HFFc6 (cell line): ENCODE measurements around the gene ACKR1. TPM values are rescaled to one million over a fixed set of nuclear protein-coding genes. Genes with fewer than 3 reads are reported as not detected.
A peak's percentile ranks its signal among the peaks of the same experiment; 100 is the strongest.

Source experiments
- DNase-seq: peaks from one replicate; pipeline ENCODE4 v3.0.0-alpha.2; 2018
- H3K27ac Mint-ChIP-seq: 2 replicates; pipeline ENCODE4 v1.8.0; 2020; ENCODE audit warnings: mild to moderate bottlenecking, mixed read lengths
- H3K27me3 Mint-ChIP-seq: 2 replicates; pipeline ENCODE4 v1.8.0; 2021; ENCODE audit warnings: mild to moderate bottlenecking, moderate library complexity, mixed read lengths; ENCODE audit not compliant: insufficient read depth
- H3K36me3 Mint-ChIP-seq: 2 replicates; pipeline ENCODE4 v1.8.0; 2021; ENCODE audit warnings: low read depth, mixed read lengths
- H3K4me1 Mint-ChIP-seq: 2 replicates; pipeline ENCODE4 v1.8.0; 2020; ENCODE audit warnings: low read depth, mixed read lengths
- H3K4me3 Mint-ChIP-seq: 2 replicates; pipeline ENCODE4 v1.8.0; 2020; ENCODE audit warnings: mild to moderate bottlenecking, moderate library complexity, mixed read lengths
- H3K9me3 Mint-ChIP-seq: 2 replicates; pipeline ENCODE4 v1.8.0; 2020; ENCODE audit warnings: mild to moderate bottlenecking, mixed read lengths
- total RNA-seq, 6 experiments: library from RNA; stranded (reverse); fragmentation: NEBNext Ultra II Directional; extraction: Animal tissue kit (Norgen Biotek cat#: 25700); gene quantifications; 2 replicates in 1 of 6; 3 replicates in 5 of 6; pipeline ENCODE4 v1.2.3, GENCODE V29; 2021
- TF ChIP-seq, protein P1 (sequence below): fragments of 200-600 bp; sonication (generic); IDR thresholded peaks from 2 replicates; pipeline ENCODE4 v1.5.0; 2021; ENCODE audit warnings: antibody characterized with exemption, mild to moderate bottlenecking

Gene ACKR1
- total RNA-seq, 6 experiments from 2014 or later = not detected

DNA sequence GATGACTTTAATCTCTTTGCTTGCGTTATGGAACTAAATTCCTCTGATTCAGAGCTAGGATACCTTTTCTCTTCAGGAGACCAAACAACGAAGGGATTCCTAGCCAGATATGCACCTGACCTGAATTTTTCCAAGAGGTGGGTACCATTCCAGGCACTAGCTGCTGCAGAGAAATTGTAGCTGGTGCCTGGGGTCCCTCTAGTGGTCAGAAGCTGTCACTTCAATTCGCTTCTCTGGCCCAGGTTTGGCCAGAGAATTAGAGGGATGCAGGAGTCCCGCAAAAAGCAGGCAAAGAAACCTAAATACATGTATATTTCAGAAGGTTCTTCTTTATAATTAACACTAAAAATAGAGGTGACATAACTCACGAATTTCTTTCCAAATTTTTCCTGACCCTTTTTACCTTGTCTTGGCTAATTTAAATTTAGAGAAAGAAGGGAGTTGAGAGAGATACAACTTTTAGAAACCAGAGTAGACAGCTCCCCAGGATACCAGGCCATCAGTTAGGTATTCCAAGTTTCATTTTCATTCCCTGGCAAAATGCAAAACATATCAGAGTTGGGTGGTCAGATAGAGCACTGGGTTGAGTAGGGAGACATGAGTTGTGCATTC is 9.6 kb downstream of the ACKR1 start:
- peak; percentile 29 for DNase-seq
- Mint-ChIP-seq H3K36me3 (no peaks in the 10 kb centered on the region), H3K27me3 (peaks cover 16% of the 10 kb centered on the region), H3K9me3 (no peaks in the 10 kb centered on the region), H3K4me3 (no peak overlapping the region), H3K4me1 (peaks cover 33% of the 10 kb centered on the region), H3K27ac (no peak overlapping the region)
- TF ChIP-seq, protein P1, sequence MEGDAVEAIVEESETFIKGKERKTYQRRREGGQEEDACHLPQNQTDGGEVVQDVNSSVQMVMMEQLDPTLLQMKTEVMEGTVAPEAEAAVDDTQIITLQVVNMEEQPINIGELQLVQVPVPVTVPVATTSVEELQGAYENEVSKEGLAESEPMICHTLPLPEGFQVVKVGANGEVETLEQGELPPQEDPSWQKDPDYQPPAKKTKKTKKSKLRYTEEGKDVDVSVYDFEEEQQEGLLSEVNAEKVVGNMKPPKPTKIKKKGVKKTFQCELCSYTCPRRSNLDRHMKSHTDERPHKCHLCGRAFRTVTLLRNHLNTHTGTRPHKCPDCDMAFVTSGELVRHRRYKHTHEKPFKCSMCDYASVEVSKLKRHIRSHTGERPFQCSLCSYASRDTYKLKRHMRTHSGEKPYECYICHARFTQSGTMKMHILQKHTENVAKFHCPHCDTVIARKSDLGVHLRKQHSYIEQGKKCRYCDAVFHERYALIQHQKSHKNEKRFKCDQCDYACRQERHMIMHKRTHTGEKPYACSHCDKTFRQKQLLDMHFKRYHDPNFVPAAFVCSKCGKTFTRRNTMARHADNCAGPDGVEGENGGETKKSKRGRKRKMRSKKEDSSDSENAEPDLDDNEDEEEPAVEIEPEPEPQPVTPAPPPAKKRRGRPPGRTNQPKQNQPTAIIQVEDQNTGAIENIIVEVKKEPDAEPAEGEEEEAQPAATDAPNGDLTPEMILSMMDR = peak; percentile 96

- H3K27ac Mint-ChIP-seq = no peak overlapping the region
- no peaks in the 10 kb centered on the region for H3K9me3 Mint-ChIP-seq
- H3K4me3 Mint-ChIP-seq = peak overlapping the region; percentile 16; the same call in 1 of the 2 replicates
These were observed 14.3 kb downstream of the ACKR1 start for GRCh38 chr1:159218649-159219636.

GRCh38 chr1:159222075-159222865 is 17.6 kb downstream of the ACKR1 start:
- no peaks in the 10 kb centered on the region for H3K9me3 Mint-ChIP-seq
- H3K27me3 Mint-ChIP-seq = peaks cover 3% of the 10 kb centered on the region
- H3K36me3 Mint-ChIP-seq = no peaks in the 10 kb centered on the region
- H3K4me1 Mint-ChIP-seq = peaks cover 9% of the 10 kb centered on the region
- no peak overlapping the region for H3K4me3 Mint-ChIP-seq
- TF ChIP-seq, protein P1 = no peak
- no peak overlapping the region for H3K27ac Mint-ChIP-seq
- DNase-seq = no peak

More at GRCh38 chr1:159218649-159219636, 14.3 kb downstream of the ACKR1 start:
- peaks cover 8% of the 10 kb centered on the region for H3K27me3 Mint-ChIP-seq
- peaks cover 15% of the 10 kb centered on the region for H3K4me1 Mint-ChIP-seq
- no peaks in the 10 kb centered on the region for H3K36me3 Mint-ChIP-seq
- DNase-seq = no peak
- TF ChIP-seq, protein P1 = peak; percentile 18; the same call in 1 of the 2 replicates

DNA sequence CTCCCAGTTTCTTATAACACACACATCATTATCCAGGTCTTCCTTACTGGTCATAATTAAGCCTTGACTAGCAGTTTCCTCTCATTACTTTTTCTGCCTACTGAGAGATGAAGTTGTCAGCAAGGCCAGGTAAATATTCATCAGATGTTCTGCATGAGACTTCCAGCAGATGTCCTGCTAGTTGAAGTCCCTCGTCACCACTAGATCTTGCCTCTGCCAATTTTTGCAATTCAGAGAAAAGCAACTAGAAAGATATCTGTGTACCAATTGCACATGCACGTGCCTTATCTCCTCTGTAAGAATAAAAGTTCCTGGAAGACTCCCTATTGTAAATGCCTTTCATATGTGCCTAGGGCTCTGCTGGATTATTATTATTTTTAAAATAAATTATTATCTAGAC is 18.3 kb downstream of the ACKR1 start:
- no peak for DNase-seq
- H3K4me3 Mint-ChIP-seq = no peak overlapping the region
- peaks cover 15% of the 10 kb centered on the region for H3K4me1 Mint-ChIP-seq
- no peaks in the 10 kb centered on the region for H3K36me3 Mint-ChIP-seq
- no peaks in the 10 kb centered on the region for H3K9me3 Mint-ChIP-seq
- H3K27ac Mint-ChIP-seq = no peak overlapping the region
- H3K27me3 Mint-ChIP-seq = peaks cover 3% of the 10 kb centered on the region
- TF ChIP-seq, protein P1 = no peak

GRCh38 chr1:159228554-159228953 is 23.9 kb downstream of the ACKR1 start:
- TF ChIP-seq, protein P1 = no peak
- no peak overlapping the region for H3K4me3 Mint-ChIP-seq

More at GRCh38 chr1:159228554-159228953, 23.9 kb downstream of the ACKR1 start:
- H3K4me1 Mint-ChIP-seq = peaks cover 50% of the 10 kb centered on the region
- no peak for DNase-seq
- no peak overlapping the region for H3K27ac Mint-ChIP-seq
- H3K27me3 Mint-ChIP-seq = peaks cover 3% of the 10 kb centered on the region
- H3K9me3 Mint-ChIP-seq = no peaks in the 10 kb centered on the region
- H3K36me3 Mint-ChIP-seq = no peaks in the 10 kb centered on the region
